ENCODE measurements around the gene PPT2.

Gene PPT2

DNA sequence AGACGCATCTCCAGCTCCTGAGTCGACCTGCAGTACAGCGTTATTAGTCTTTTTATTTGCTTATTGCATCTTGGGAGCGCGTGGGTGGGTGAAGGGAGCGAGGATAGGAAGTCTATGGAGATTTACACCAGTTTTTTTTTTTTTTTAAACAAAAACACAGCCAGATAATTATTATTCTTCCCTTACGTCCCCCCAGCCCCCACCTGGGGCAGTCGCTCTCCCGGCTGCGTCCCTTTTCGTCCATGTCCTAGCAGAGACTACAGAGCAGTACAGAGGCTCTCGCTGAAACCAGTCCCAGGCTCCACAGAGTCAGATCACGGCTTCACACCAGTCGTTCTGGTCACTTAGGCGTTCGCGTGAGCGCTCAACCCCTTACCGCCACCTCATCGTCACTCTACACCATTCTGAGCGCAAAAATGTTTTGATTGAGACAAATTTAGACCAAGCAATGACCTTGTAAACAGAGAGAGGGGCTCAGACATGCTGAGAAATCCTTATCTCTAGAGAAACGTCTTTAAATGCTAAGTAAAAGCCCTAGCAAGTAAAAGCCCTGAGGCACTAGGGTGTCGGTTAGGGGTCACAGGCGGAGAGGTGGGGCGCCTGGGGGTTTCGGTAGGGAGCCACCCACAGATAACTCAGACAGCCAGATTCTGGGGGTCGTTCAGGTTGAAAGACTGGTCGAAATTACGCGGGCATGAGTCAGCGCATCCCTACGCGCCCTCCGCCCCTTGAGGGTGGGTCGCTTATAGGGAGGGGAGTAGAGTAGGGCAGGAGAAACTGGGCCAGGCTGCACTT, 975 bp upstream of the PPT2 start:
- no peak for DNase-seq

DNA sequence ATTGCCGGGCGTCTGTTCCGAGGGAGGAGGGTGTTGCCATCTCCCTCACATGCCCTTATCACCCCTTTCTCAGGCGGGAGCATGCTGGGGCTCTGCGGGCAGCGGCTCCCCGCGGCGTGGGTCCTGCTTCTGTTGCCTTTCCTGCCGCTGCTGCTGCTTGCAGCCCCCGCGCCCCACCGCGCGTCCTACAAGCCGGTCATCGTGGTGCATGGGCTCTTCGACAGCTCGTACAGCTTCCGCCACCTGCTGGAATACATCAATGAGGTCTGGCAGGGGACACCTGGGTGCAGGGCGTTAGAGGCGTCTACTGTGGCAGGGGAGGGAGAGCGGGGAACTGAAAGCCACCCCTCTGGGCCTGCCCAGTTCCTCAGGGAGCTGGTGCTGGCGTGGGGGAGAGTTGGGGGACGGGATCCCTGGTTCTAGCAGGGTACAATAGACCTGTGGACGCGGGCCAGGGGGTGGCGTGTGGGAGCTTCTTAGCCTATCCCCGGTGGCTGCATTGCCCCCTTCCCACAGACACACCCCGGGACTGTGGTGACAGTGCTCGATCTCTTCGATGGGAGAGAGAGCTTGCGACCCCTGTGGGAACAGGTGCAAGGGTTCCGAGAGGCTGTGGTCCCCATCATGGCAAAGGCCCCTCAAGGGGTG, 697 bp downstream of the PPT2 start:
- DNase-seq = peak in 1 of 2 donors; percentile 12

DNA sequence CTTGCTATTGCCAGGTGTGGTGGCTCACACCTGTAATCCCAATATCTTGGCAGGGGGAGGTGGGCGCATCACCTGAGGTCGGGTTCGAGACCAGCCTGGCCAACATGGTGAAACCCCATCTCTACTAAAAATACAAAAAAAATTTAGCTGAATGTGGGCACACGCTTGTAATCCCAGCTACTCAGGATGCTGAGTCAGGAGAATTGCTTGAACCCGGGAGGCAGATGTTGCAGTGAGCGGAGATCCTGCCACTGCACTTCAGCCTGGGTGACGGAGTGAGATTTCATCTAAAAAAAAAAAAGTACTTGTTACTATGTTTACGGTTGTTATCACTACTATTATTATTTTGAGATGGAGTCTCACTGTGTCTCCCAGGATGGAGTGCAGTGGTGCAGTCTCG, 3.0 kb downstream of the PPT2 start:
- no peak for DNase-seq

DNA sequence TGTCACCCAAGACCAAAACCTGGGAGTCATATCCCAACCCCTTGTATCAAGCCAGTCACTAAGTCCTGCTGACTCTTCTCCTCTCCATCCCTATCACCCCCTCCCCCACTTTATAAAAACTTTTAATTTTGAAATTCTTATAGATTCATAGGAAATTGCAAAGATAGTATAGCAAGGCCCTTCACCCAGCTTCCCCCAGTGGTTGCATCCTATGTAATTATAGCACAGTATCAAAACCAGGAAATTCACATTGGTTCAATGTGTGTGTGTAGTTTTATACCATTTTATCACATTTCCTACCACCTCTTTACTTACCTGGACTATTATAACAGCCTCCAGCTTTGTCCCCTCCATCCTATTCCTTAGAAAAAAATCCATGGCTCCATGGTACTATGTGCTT, 4.1 kb downstream of the PPT2 start:
- no peak for DNase-seq

DNA sequence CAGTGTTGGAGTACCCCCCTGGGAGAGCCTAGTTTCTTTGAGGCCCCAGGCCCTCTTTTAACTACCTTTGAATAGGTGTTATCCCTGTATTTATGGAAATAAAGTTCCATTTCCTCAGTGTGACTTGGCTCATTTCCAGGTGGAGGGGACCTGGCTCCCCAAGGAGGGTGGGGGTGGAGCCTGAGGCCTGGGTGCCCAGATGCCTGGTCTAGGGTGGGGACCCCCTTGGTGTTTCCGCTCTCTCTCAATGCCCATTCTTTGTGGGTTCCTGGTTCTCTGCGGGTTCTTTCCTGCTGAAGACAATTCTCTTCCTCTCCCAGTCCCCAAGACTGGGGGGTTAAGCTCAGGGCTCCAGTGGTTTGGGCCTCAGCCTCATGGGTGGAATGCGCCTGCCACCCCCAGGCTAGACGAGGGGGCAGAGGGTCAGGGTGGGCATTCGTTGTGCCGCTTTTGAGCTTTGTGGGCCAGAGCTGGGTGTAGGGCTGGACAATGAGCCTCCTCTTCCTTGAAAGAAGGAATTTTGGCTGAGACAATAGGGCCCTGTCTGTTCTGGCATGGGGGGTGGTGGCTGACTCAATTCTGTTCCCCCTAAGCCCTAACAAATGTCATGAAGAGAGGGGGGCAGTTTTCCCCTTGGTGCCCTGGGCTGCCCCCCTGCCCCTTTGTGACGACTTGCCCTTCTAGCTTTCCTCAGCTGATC, 9.8 kb downstream of the PPT2 start:
- no peak for DNase-seq

DNA sequence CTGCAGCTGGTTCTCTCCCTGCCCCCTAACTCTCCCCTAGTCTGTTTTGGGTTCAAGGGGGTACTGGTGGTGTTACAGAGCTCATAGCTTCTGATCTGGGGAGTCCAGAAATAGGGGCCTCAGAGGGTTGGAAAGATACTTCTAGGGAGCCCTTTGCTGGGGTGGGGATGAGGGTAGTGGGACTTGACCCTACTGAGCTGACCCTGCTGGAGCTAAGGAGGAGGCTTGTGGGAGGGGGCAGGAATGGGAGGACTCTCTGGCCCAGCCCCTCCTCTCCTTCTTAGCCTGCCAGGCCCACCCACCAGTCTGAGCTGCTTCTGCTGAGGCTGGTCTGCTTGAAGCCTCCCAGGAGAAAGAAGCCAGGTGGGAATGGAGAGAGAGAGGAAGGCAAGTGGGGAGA, 10.4 kb downstream of the PPT2 start, which contains the start of gene EGFL8:
Gene EGFL8, plus strand, starts transcription at position 301 of the 400 bp plus-strand sequence. CDS start 1,571 bp downstream, outside the sequence.
- DNase-seq = no peak

DNA sequence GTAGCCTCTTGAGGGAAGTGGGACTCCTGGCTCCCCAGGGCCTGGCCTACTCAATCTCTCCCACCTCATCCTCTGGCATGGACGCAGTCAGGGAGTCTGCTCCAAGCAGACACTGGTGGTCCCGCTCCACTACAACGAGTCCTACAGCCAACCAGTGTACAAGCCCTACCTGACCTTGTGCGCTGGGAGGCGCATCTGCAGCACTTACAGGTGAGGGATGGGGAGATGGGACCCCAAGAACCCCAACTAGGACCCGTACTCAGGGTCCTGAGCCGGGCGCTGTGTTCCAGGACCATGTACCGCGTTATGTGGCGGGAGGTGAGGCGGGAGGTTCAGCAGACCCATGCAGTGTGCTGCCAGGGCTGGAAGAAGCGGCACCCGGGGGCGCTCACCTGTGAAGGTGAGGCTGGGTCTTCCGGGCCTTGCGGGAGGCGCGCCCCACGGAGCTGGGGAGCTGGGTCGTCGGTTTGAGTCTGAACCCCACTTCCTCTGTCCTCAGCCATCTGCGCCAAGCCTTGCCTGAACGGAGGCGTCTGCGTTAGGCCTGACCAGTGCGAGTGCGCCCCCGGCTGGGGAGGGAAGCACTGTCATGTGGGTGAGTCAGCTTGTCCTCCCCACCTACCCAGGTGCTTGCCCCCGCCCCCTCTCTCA, 12.6 kb downstream of the PPT2 start:
- no peak for DNase-seq

DNA sequence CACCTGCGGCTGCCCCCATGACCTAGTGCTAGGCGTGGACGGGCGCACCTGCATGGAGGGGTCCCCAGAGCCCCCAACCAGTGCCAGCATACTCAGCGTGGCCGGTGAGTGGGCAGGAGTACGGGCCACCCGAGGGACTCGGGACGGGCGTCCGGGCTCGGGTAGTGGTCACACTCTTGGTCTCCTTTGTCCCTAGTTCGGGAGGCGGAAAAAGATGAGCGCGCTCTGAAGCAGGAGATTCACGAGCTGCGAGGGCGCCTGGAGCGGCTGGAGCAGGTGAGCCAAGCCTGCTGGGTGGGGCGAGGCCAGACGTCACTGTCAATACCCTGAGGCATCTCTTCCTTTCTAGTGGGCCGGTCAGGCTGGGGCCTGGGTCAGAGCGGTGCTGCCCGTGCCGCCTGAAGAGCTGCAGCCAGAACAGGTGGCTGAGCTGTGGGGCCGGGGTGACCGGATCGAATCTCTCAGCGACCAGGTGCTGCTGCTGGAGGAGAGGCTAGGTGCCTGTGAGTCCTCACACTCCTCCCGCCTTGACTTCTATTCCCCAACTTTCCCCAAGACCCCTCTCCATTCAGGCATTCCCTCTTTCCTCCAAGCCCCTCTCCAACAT, 13.3 kb downstream of the PPT2 start:
- no peak for DNase-seq

DNA sequence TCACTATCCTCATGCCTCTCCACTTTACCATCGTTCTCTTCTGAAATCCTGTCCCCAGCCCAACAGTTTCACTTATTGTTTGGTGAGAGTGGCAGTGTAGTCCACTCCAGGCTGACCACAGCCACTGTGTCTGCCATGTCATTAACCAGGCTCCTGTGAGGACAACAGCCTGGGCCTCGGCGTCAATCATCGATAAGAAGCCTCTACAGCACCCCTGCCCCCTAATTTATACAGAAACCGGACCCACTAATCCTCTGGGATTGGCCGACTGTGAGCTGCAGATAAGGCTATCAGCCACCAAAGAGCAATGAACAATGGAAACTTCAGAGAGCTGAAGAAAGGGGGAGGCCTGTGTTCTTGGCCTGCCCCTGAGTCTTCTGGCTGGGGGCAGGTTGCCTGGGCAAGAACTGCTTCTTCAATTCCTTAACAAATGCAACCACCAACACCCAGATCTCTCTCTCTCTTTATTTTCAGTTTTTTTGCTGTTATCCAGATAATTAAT, 13.9 kb downstream of the PPT2 start:
- DNase-seq = no peak

DNA sequence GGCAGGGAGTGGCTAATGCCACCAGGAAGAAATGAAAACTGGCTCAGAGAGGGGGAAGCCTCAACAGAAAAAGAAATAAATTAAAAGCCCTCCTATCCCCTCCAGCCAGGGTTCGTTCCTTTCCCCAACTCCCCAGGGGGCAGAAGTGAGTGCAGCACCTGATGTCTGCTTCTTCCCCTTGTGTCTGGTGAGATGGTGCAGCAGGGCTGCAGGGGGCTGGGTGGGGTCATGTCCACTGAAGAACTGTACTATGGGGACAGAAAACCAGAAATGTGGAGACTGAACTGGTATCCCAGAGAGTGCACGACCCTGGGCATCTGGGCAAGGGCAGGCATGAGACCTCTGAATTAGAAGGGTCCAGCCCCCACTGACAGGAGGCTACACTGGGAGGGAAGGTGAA, 14.4 kb downstream of the PPT2 start:
- no peak for DNase-seq

DNA sequence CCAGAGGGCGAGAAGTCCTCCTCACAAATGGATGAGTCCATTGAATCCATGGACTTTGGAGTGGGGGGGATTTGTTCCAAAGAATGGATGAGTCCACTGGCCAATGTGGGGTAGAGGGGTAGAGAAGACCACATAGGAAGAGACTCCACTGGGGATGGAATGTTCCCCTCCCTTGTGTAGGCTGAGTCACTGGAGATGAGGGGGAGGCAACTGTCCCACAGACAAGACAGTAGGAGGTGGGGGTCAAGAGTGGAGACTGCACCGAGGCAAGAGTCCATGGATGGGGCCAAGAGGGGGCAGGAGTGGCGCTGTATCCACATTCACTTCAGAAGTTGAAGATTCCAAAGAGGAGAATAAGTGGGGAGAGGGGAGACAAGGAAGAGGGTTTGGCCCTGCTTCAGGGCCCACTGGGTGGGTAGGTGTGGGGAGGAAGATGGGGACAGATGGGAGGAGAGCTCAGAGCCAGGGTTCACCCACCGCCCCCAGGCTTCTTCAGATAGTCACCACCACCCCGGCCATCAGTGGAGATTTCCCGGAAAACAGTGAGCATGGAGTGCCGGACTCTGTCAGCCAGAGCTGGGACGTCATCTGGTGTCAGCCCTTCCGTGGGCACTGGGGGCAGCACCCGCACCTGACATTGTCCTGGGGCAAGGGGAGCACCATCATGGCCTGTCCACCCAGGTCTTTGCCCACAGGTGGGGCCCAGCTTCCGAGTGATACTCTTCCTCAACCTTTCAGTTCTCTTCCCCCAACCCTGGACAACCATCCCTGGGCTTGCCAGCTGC, 15.1 kb downstream of the PPT2 start:
- DNase-seq = no peak

DNA sequence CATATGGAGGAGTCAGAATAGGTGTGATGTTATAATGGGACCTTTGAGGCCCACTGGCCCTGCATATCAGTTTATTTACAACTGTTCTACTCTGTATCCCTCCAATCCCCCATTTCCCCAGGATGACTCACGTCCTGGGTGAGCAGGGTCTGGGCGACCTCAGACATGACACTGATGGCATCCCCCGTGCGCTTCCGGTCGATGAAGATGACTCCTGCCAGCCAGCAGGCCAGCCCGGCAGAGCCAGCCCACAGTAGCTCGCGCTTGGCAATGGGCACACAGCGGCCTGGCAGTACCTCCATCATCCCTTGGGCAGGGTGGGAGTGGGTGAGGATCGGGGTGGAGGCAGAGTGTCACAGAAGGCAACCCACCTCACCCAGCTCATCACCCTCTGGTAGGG, 16.4 kb downstream of the PPT2 start:
- no peak for DNase-seq

DNA sequence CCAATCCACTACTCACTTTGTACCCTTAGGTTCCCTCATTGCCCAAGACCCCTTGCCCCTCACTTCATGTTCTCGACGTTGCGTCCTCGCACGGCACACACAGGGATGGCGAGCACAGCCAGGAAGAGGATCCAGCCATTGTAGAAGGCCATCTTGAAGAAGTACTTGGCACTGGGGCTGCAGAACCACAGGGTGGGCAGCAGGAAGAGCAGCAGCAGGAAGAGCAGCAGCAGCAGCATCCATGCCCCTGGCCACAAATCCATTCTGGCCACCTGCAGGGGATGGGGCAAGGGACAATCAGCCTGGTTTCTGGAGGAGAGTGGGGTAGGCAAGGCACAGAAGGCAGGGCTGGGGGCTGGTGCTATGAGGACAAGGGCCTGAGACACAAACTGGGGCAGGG, 17.3 kb downstream of the PPT2 start:
- no peak for DNase-seq

DNA sequence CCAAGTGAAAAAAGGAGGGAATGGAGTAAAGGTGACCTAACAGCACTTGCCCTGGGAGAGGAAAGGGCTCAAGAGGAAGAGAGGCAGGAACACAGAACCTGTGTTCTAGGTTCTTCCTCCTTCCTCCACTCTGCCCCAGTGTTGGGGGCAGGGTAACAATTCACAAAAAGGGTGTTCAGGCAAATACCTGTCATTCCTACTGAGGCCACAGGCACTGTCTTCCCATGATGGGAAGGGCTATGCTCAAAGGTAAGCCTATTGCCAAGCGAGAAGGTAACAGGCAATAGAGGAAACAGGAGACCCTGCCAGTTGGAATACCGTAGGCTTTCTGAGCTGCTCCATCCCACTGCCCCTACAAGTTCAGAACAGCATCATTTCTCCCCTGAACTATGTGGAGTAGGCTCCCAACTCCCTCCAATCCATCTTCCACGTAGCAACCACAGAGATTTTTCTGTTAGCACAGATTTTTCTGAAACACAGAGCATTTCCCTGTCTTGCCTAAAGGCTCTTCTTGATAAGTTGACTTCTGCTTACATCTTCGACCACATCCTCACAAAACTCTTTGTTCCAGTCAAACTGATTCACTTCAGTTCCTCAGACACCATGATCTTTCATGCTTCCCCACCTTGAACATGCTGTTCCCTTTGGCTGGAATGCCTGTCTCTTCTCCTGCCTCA, 19.2 kb downstream of the PPT2 start:
- DNase-seq = no peak

DNA sequence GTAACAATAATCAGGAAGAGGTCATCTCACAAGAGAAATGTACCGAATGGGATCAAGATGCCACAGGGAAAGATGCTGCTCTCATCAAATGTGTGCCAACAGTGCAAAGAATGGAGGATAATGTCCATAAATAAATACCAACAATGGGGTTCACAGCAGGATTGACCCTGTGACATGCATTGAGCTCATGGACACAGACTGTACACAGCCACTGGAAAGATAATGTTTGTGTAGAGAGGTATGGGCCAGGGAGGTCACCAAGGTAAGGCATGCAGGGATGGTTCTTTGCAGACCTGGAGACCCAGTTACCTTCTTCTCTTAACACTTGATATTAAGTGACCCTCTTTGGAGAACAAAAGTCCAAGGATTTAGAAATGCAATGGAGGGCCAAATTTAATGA, 20.5 kb downstream of the PPT2 start:
- DNase-seq = no peak

DNA sequence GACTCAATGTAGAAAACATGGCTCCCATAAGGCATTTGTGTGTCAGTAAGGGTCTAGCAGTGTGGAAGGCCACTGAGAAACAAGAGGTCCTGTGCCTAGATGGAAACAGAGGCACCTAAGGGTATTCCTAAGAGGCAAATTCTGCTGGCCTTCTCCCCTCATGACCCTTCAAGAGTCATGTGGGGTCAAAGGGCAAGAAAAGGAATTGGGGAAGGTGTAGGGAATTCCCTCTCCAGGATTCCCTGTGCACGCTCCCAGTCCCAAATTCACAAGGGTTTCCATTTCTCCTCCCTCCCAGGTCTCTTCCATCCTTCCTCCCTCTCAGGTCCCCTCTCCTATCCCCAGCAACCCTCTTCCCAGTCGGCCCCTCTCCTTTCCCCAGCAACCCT, 21.4 kb downstream of the PPT2 start:
- no peak for DNase-seq

DNA sequence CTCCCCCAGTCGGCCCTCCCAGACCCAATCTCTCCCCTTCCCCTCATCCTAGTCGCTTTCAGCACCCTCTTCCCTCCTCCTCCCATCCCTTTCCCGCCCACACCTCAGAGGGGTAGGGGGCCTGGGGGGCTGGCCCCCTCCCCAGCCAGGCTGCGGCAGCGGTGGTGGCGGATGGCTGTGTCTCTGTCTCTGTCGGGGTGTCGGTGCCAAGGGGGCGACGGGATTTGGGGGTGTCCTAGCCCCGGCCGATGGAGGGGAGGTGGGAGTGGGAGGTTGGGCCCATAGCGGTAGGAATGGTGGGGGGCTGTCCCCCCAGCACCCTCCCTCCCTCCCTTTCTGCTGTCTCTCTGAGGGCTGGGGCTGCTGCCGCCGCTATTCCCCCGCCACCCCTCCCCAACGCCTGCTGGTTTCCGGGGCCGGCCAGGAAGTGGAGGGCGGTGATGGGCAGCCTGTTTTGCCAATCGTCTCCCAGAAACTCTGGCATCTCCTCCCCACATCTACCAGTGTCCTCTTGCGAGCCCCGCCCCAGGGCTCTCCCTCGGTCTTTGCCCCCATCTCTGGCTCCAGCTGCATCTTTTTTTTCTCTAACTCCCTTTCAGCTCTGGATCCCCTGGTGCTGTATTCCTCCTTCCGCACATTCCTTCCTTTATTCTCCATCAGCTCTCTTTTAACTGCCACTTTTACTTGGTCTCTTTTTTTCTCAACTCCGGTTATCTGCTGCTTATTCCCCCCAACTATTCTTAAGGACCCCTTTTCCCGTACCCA, 22.0 kb downstream of the PPT2 start, which contains the start of gene AGPAT1:
Gene AGPAT1, minus strand, starts transcription at position 374 of the 765 bp plus-strand sequence. CDS start 4,588 bp downstream, outside the sequence.
- DNase-seq = peak; percentile 77 to 91

DNA sequence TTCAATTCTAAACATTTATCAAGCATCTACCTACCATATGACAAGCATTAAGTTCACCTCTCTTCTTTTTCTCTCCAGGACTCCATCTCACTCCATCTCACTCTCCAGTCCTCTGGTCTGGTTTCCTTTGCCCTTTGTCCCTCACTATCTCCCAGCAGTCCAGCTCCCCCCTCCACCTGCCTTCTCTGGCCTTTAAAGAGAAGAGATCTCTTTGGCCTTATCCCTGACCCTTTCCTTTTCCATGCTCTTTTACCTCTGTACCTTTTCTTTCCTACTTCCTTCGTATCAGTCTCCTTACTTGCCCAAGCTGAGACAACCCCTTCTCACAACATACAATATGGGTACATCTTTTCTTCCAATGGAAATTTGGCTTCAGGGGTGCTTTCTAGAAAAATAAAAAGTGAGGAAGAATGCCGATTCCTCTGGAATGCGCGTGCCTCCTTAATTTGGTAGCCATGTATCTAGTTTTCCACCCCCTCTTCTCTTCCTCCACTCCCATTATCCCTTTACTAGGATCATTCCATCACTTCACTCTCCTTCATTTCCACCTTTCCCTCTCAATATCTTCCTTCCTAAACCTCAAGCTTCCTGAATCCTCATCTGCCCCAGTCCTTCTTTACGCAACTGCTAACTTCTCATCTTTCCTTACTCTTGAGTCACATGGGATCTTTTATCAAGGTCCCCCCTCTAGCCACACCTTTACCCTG, 22.7 kb downstream of the PPT2 start:
- DNase-seq = no peak

DNA sequence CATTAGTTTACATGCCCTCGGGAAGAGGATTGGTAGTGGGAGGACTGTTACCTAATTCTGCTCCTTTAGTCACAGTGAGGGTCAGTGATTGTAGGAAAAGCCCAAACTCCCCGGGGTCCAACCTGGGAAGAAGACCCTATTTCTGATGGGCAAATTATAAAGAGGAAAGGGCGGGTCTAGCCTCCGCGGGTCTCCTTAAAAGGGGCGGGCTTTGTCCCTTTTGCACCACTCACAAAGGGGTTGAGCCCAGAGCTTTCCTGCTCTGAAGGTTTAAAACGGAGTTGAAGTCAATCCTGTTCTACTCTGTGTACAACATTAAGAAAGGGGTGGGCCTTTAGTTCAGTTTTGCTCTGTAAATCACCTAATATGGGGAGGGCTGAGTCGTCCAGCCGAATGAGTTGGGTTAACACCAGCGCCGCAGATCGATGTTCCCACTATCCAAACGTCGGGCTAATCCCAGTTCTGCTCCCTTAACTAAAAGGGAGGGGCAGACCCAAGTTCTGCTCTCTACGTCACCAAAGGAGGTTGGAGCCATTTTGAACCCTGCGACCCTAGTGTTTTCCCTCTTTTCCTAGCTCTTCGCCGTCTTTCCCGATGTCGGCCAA, 23.3 kb downstream of the PPT2 start:
- no peak for DNase-seq
